Epithelial cell of esophagus (primary cell): ENCODE data around the gene SDR39U1.

Experiments used
- DNase-seq: peaks from one replicate; pipeline ENCODE4 v3.0.0; 2010; ENCODE audit warnings: low read depth
- H3K4me3 ChIP-seq: 2 replicates; pipeline ENCODE4 v1.5.1; 2011; ENCODE audit warnings: mild to moderate bottlenecking, low read length, control low read depth
- TF ChIP-seq, protein P1 (sequence below): IDR thresholded peaks from 2 replicates; pipeline ENCODE4 v1.5.1; 2011; ENCODE audit warnings: low read depth, mild to moderate bottlenecking, low read length, control low read depth, inconsistent platforms; ENCODE audit not compliant: insufficient read depth; ENCODE audit errors: missing control alignments

The SDR39U1 gene

DNA sequence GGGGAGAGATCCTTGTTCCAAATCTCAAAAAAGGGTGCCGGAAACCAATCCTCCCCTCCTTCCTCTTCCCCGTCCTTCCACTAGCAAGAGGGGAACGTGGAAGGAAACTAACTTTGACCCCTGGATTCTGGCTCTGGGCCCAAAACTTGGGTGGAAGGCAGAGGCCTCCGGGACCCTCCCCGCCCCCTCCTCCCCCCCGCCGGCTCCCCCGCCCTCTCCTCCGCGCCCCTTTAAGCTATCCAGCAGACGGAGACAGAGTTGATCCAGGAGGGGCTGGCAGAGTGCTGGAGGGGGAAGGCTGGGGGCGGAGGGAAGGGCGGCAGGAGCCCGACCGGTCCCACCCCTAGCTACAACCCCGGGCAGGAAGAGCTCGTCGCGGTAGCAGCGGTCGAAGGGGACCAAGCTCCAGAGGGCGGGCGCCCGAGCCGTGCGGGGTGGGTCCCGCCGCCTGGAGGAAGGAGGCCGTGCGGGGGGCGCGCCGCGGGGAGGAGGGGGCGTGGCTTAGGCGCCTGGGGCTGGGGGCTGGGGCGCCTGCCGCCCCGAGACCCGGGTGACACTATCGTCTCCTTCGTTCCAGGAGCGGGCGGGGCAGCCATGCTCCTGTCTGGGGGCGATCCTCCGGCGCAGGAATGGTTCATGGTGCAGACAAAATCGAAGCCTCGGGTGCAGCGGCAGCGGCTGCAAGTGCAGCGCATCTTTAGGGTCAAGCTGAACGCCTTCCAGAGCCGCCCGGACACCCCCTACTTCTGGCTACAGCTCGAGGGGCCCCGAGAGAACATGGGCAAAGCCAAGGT is 43.7 kb downstream of the SDR39U1 start, which contains the start of gene NYNRIN:
NYNRIN (plus strand) TSS at position 351 of the 794 bp plus-strand sequence; CDS start at position 595, 244 bp downstream.
- DNase-seq, result peak; percentile 27
- H3K4me3 ChIP-seq, result peak within 1 kb of the TSS; percentile 56
- TF ChIP-seq, protein P1, sequence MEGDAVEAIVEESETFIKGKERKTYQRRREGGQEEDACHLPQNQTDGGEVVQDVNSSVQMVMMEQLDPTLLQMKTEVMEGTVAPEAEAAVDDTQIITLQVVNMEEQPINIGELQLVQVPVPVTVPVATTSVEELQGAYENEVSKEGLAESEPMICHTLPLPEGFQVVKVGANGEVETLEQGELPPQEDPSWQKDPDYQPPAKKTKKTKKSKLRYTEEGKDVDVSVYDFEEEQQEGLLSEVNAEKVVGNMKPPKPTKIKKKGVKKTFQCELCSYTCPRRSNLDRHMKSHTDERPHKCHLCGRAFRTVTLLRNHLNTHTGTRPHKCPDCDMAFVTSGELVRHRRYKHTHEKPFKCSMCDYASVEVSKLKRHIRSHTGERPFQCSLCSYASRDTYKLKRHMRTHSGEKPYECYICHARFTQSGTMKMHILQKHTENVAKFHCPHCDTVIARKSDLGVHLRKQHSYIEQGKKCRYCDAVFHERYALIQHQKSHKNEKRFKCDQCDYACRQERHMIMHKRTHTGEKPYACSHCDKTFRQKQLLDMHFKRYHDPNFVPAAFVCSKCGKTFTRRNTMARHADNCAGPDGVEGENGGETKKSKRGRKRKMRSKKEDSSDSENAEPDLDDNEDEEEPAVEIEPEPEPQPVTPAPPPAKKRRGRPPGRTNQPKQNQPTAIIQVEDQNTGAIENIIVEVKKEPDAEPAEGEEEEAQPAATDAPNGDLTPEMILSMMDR, result no peak

DNA sequence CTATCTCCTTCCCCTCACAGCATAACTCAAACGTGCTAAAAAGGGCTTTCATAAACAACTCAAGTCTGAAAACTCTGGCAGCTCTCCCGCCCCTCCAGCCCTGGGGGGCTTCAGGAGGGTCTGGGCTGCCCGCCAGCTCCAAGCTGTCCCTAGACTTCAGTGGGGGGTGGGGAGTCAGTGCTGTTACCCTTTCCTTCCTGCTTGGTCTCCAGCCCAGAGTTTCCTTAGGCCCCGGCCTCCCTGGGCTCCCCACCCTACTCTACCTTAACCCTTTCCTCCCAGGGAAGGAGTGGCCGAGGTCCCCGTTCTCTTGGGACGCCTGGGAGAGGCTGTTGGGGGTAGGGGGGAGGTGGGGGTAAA is 44.3 kb downstream of the SDR39U1 start:
- peak overlapping the region; percentile 56 for H3K4me3 ChIP-seq
- TF ChIP-seq, protein P1, result no peak
- no peak for DNase-seq

- DNase-seq, result no peak
- H3K4me3 ChIP-seq, result no peak overlapping the region
- TF ChIP-seq, protein P1, result no peak
These were observed 44.8 kb downstream of the SDR39U1 start for GRCh38 chr14:24397639-24398292.

DNA sequence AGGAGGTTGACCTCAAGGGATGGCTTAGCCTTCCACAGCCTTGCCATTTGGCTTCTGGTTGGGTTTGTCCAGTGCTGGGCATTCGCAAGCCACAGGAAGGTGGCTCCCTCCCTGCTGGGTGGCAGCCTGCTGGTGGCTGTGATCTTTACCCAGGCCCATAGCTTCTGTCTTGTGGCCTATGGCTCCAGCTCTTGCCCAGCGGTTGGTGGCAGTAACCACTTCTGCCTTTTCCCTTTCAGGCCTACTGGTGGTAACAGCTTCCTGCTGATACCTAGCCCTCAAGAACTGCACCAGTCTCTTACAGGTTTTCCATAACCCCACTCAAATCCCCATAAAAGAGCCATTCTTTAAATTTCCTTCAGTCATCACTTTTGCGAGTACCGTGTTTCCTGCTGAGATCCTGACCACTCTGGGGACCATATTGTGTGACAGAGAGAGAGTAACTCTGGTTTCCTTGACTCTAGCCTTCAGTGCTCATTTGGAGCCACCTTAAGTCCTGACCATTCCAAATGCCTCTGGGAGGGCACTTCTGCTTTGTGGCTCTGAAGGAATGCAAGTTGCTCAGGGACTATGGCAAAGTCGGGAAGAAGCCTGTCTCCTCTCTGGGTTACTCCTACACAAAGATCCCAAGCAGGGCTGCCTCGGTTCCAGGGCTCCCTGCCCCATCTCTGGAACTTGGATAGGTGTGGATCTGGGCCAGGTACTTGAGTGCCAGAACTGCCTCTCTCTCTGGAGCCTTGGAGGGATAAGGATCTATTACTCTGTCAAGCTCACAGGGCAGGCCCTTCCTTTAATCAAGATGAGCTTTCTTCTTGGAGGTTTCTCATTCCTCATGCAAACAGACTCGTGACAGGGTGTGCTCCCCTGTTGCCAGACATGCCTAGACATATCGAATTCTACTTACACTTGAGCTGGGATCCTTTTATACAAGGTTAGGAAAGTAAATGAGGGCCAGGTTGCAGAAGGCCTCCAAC is 46.7 kb downstream of the SDR39U1 start:
- no peak overlapping the region for H3K4me3 ChIP-seq
- DNase-seq, result peak; percentile 91
- TF ChIP-seq, protein P1, result no peak

DNA sequence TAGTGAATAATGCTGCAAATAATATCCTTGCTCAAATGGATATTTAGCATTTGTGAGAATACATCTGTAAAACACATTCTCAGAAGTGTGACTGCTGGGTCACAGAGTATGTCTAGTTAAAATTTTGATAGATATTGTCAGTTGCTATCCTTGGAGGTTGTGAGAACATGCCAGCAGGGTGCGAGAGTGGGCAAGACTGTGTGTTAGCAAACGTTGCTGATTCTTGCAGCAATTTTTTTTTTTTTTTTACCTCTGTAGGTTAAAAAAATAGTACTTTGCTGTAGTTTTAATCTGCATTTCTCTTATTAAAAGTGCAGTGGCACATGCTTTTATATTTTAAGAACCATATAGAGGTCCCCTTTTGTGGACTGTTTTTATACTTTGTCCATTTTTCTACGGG is 48.3 kb downstream of the SDR39U1 start:
- DNase-seq, result peak; percentile 30
- TF ChIP-seq, protein P1, result peak; percentile 30
- H3K4me3 ChIP-seq, result no peak overlapping the region

- DNase-seq, result peak; percentile 93
- TF ChIP-seq, protein P1, result peak; percentile 49
- H3K4me3 ChIP-seq, result peak overlapping the region; percentile 25
These were observed 50.1 kb downstream of the SDR39U1 start for GRCh38 chr14:24392325-24393091.
